ENCODE data around the gene MATCAP1. TPM values are rescaled to one million over a fixed set of nuclear protein-coding genes. Genes with fewer than 3 reads are reported as not detected.

The MATCAP1 gene
- total RNA-seq, 1 experiment from 2014 or later = 40.8 TPM

- Mint-ChIP-seq H3K9me3 (no peaks in the 10 kb centered on the region), H3K27me3 (ENCODE audit: low read depth) (peaks cover 100% of the 10 kb centered on the region), H3K36me3 (peaks cover 2% of the 10 kb centered on the region; the same call in 1 of the 2 replicates), H3K4me1 (peaks cover 21% of the 10 kb centered on the region), H3K27ac (no peak overlapping the region), H3K4me3 (no peak overlapping the region; the same call in 1 of the 2 replicates)
- ChIA-PET CTCF (interaction anchor here (1.2 to 15.3 kb wide), 19 partner anchors 13 to 272 kb away, joined by 5 to 386 read pairs (median 11); partner anchors contain the start of genes CES3, E2F4, HSF4 and MATCAP1), POLR2A (no interaction called here)
- TF ChIP-seq ZNF263 (CRISPR knock-in tag; IDR thresholded peaks at IDR 0.05; ENCODE audit: low read depth) = no peak
- TF ChIP-seq CTCF (IDR thresholded peaks at IDR 0.05) = 0 out of 2 replicates have a peak, but pooled peaks have one; percentile 10
- DNase-seq (ENCODE audit: low spot score) (no peak), ATAC-seq (no peak)
Measured at GRCh38 chr16:67156143-67156844, 27.5 kb downstream of the MATCAP1 start.

- H3K9me3 Mint-ChIP-seq = no peaks in the 10 kb centered on the region
- DNase-seq (ENCODE audit: low spot score) (peak; percentile 88), ATAC-seq (peak; percentile 36)
- H3K4me3 Mint-ChIP-seq = peak overlapping the region; percentile 70
- no peaks in the 10 kb centered on the region for H3K36me3 Mint-ChIP-seq
- ChIA-PET CTCF (interaction anchor here (0.6 to 15.3 kb wide), 84 partner anchors 11 to 468 kb away, joined by 3 to 386 read pairs (median 5); partner anchors contain the start of genes CBFB, CES3, E2F4 and ELMO3), POLR2A (interaction anchor here (0.5 to 1.2 kb wide), 5 partner anchors 13 to 647 kb away, joined by 3 to 5 read pairs (median 4); no protein-coding TSS in a partner anchor)
- no peak overlapping the region for H3K27ac Mint-ChIP-seq
- H3K27me3 Mint-ChIP-seq (ENCODE audit: low read depth) = peaks cover 97% of the 10 kb centered on the region
- peaks cover 21% of the 10 kb centered on the region for H3K4me1 Mint-ChIP-seq
- TF ChIP-seq ELF4 (CRISPR knock-in tag; IDR thresholded peaks at IDR 0.05; ENCODE audit: low read depth) (no peak), USF2 (CRISPR knock-in tag; IDR thresholded peaks at IDR 0.05) (0 out of 2 replicates have a peak, but pooled peaks have one; percentile 30), ZNF138 (CRISPR knock-in tag; conservative IDR thresholded peaks at IDR 0.05) (0 out of 2 replicates have a peak, but pooled peaks have one; percentile 45), FOXP4 (CRISPR knock-in tag; IDR thresholded peaks at IDR 0.05) (0 out of 2 replicates have a peak, but pooled peaks have one; percentile 54), NR3C1 (CRISPR knock-in tag; conservative IDR thresholded peaks at IDR 0.05; ENCODE audit: low read depth) (no peak), ZBTB21 (CRISPR knock-in tag; IDR thresholded peaks at IDR 0.05; ENCODE audit: borderline replicate concordance) (peak; percentile 60; the same call in 1 of the 2 replicates), NFYB (CRISPR knock-in tag; conservative IDR thresholded peaks at IDR 0.05; ENCODE audit: low read depth) (no peak), ZSCAN18 (CRISPR knock-in tag; IDR thresholded peaks at IDR 0.05) (no peak), FOXK1 (CRISPR knock-in tag; IDR thresholded peaks at IDR 0.05) (0 out of 2 replicates have a peak, but pooled peaks have one; percentile 59), IRF1 (CRISPR knock-in tag; IDR thresholded peaks at IDR 0.05) (no peak), AFF4 (CRISPR knock-in tag; IDR thresholded peaks at IDR 0.05; ENCODE audit: borderline replicate concordance) (no peak), KAT7 (CRISPR knock-in tag; IDR thresholded peaks at IDR 0.05; ENCODE audit: borderline replicate concordance) (peak; percentile 62; the same call in 1 of the 2 replicates), ATF3 (CRISPR knock-in tag; conservative IDR thresholded peaks at IDR 0.05) (no peak), OVOL2 (CRISPR knock-in tag; IDR thresholded peaks at IDR 0.05; ENCODE audit: borderline replicate concordance) (no peak), ZNF671 (CRISPR knock-in tag; IDR thresholded peaks at IDR 0.05) (no peak), SOX15 (CRISPR knock-in tag; IDR thresholded peaks at IDR 0.05) (no peak), SMAD4 (CRISPR knock-in tag; IDR thresholded peaks at IDR 0.05) (no peak), ETV6 (CRISPR knock-in tag; IDR thresholded peaks at IDR 0.05) (peak; percentile 75; the same call in 1 of the 2 replicates)
Measured at GRCh38 chr16:67155295-67156142, 28.2 kb downstream of the MATCAP1 start.

Measured in WTC11 (cell line).